ENCODE data around the gene PRRC2B.

DNA sequence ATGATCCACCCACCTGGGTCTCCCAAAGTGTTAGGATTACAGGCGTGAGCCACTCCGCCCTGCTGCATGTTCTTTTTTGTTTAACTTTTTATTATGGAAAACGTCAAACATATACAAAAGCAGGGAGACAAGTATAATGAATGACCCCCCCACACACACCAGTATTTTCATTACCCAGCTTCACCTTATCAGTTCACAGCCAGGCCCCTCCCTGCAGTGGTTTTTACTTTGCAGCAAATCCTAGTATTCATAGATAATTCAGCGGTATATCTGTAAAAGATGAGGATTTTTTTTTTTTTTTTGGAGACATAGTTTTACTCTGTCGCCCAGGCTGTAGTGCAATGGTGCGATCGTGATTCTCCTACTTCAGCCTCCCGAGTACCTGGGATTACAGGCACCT lies 111.1 kb downstream of the PRRC2B start:
- TF ChIP-seq EP300 (IDR thresholded peaks at IDR 0.05) (no peak), POLR2A (IDR thresholded peaks at IDR 0.05) (no peak)
- TF ChIP-seq, protein P1, sequence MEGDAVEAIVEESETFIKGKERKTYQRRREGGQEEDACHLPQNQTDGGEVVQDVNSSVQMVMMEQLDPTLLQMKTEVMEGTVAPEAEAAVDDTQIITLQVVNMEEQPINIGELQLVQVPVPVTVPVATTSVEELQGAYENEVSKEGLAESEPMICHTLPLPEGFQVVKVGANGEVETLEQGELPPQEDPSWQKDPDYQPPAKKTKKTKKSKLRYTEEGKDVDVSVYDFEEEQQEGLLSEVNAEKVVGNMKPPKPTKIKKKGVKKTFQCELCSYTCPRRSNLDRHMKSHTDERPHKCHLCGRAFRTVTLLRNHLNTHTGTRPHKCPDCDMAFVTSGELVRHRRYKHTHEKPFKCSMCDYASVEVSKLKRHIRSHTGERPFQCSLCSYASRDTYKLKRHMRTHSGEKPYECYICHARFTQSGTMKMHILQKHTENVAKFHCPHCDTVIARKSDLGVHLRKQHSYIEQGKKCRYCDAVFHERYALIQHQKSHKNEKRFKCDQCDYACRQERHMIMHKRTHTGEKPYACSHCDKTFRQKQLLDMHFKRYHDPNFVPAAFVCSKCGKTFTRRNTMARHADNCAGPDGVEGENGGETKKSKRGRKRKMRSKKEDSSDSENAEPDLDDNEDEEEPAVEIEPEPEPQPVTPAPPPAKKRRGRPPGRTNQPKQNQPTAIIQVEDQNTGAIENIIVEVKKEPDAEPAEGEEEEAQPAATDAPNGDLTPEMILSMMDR (IDR thresholded peaks at IDR 0.05): no peak
